ENCODE measurements around the gene MCHR1. TPM values are rescaled to one million over a fixed set of nuclear protein-coding genes. Genes with fewer than 3 reads are reported as not detected.

Gene MCHR1
- total RNA-seq, 1 donor from 2014 or later = 0.63 TPM

GRCh38 chr22:40635940-40636379 lies 43.3 kb upstream of the MCHR1 start:
- Histone ChIP-seq H3K4me3 (ENCODE audit: low read depth, low read length) (peak overlapping the region; percentile 97), H3K36me3 (ENCODE audit: control insufficient read depth, insufficient read depth, low read length) (no peaks in the 10 kb centered on the region), H3K27me3 (ENCODE audit: control insufficient read depth, insufficient read depth, low read length) (no peaks in the 10 kb centered on the region)
- TF ChIP-seq, protein P1, sequence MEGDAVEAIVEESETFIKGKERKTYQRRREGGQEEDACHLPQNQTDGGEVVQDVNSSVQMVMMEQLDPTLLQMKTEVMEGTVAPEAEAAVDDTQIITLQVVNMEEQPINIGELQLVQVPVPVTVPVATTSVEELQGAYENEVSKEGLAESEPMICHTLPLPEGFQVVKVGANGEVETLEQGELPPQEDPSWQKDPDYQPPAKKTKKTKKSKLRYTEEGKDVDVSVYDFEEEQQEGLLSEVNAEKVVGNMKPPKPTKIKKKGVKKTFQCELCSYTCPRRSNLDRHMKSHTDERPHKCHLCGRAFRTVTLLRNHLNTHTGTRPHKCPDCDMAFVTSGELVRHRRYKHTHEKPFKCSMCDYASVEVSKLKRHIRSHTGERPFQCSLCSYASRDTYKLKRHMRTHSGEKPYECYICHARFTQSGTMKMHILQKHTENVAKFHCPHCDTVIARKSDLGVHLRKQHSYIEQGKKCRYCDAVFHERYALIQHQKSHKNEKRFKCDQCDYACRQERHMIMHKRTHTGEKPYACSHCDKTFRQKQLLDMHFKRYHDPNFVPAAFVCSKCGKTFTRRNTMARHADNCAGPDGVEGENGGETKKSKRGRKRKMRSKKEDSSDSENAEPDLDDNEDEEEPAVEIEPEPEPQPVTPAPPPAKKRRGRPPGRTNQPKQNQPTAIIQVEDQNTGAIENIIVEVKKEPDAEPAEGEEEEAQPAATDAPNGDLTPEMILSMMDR (IDR thresholded peaks at IDR 0.05; ENCODE audit: insufficient read depth, low read length, poor library complexity, severe bottlenecking) = no peak
- no peak for DNase-seq (ENCODE audit: low read depth)

- TF ChIP-seq, protein P1 (IDR thresholded peaks at IDR 0.05; ENCODE audit: insufficient read depth, low read length, poor library complexity, severe bottlenecking) = no peak
- peak; percentile 98 for DNase-seq (ENCODE audit: low read depth)
- H3K4me3 ChIP-seq (ENCODE audit: low read depth, low read length) = peak within 1 kb of the TSS; percentile 97
- H3K27me3 ChIP-seq (ENCODE audit: control insufficient read depth, insufficient read depth, low read length) = no peaks in the 10 kb centered on the region
- H3K36me3 ChIP-seq (ENCODE audit: control insufficient read depth, insufficient read depth, low read length) = no peaks in the 10 kb centered on the region
Measured at GRCh38 chr22:40636380-40637182, 42.7 kb upstream of the MCHR1 start, which contains the start of gene MRTFA. Gene MRTFA, minus strand, starts transcription at chr22:40636719.

- Histone ChIP-seq H3K36me3 (ENCODE audit: control insufficient read depth, insufficient read depth, low read length) (no peaks in the 10 kb centered on the region), H3K4me3 (ENCODE audit: low read depth, low read length) (peak overlapping the region; percentile 51), H3K27me3 (ENCODE audit: control insufficient read depth, insufficient read depth, low read length) (no peaks in the 10 kb centered on the region)
- TF ChIP-seq, protein P1 (IDR thresholded peaks at IDR 0.05; ENCODE audit: insufficient read depth, low read length, poor library complexity, severe bottlenecking) = no peak
- no peak for DNase-seq (ENCODE audit: low read depth)
Measured at GRCh38 chr22:40637183-40638150, 41.8 kb upstream of the MCHR1 start.

- Histone ChIP-seq H3K4me3 (ENCODE audit: low read depth, low read length) (no peak overlapping the region), H3K27me3 (ENCODE audit: control insufficient read depth, insufficient read depth, low read length) (no peaks in the 10 kb centered on the region), H3K36me3 (ENCODE audit: control insufficient read depth, insufficient read depth, low read length) (no peaks in the 10 kb centered on the region)
- DNase-seq (ENCODE audit: low read depth) = no peak
- TF ChIP-seq, protein P1 (IDR thresholded peaks at IDR 0.05; ENCODE audit: insufficient read depth, low read length, poor library complexity, severe bottlenecking) = no peak
Measured at GRCh38 chr22:40638261-40638660, 41.0 kb upstream of the MCHR1 start.

DNA sequence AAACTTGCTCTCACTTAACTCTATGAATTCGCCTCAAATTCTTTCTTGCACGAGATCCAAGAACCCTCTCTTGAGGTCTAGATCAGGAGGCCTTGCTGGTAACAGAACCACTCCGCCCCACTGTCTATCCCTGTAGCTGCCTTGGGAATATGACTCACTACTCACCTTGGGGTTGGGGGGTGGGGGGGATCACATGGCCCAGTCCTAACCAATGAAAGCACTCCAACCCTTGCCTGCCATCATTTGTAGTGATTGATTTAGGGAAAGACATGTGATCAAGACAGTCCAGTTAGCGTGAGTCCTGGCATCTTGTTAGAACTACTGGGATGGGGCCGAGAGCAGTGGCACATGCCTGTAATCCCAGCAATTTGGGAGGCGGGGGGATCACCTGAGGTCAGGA lies 38.0 kb upstream of the MCHR1 start:
- TF ChIP-seq, protein P1 (IDR thresholded peaks at IDR 0.05; ENCODE audit: insufficient read depth, low read length, poor library complexity, severe bottlenecking) = no peak

More for the DNA sequence above, 38.0 kb upstream of the MCHR1 start:
- H3K36me3 ChIP-seq (ENCODE audit: control insufficient read depth, insufficient read depth, low read length) = no peaks in the 10 kb centered on the region
- H3K27me3 ChIP-seq (ENCODE audit: control insufficient read depth, insufficient read depth, low read length) = no peaks in the 10 kb centered on the region
- H3K4me3 ChIP-seq (ENCODE audit: low read depth, low read length) = no peak overlapping the region
- DNase-seq (ENCODE audit: low read depth) = no peak
